GM11168 (cell line): ENCODE measurements around the gene ANKS1A.

ENCODE experiments used
- in situ Hi-C: fragments of 300-500 bp; cut with MboI; formaldehyde crosslinking; loops from one replicate; pipeline ENCODE4 v1.12.0; 2022; ENCODE audit warnings: low sequenced_read_pairs; ENCODE audit not compliant: unreplicated experiment

Gene ANKS1A

DNA sequence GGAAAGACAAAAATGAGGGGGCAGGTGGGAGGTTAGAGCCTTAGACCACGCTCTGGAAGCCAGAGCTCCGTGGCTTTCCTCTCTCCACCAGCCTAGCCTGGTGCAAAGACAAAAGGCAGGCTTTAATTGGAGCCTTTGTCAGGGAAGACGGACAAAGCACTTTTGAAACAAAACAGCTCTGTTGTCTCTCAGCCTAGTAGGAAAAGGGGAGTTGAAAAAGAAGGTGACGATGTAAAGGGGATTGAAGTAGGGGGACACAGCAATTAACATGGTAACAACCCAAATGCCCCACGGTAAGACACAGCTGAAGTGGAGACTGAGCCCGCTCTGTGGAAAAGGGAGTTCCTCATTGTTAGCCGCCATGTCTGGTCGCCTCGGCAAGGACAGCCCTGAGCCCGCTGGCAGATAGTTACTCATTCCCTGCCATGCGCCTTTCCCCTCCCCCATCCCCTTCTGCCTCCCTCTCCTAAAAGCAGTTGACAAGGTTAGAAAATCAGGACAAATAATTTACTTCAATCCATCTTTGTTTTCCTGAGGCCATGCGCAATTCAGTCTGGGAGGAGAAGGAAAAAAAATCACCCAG lies 159.1 kb downstream of the ANKS1A start:
- in situ Hi-C loops = no loop called here

DNA sequence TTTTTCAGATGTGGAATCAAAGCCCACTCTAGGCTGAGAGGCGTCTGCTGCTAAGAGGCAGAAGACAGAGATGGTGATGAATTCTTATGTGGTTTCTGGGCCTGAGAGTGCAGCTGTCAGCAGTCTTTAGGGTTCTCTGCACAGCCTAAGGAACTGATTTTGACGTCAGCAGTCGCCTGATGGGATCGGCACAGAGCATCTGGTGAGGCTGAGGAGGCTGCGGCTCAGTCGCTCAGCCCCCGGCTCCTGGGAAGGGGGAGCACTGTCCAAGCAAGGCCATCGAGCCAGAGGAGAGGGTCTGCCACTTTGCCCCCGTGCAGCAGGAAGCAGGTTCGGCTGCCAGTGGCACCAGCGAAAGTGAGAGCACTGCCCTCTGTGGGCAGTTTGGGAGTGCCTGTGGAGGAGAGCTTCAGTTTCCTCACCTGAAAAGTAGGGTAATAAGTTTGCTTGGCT lies 159.6 kb downstream of the ANKS1A start:
- in situ Hi-C loops = no loop called here

DNA sequence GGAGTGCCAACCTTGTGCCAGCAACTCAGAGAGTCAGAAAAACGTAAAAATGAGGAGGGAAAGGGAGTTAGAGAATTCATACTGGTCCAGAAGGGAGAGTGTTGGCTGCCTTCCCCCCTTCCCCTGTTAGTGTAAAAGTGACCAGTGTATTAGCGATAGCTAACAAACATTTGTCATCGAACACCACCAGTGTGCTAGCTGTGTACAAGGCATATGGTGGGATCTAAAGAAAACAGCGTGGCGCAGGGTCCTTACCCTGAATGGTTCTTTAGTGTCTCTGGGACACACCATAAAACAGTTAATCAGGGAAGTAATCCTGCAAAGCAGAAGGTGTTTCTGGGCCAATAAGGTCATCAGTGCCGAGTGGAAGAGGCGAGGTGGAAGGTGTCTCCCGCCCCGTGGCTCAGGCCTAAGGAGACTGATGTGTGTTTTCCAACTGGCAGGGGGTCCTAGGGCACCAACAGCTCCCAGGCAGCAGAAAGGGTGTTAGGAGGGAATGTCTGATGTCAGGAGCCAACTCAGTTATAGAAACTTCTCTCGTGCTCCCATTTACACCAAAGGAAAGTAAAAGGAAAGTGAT lies 160.2 kb downstream of the ANKS1A start:
- in situ Hi-C loops = no loop called here

DNA sequence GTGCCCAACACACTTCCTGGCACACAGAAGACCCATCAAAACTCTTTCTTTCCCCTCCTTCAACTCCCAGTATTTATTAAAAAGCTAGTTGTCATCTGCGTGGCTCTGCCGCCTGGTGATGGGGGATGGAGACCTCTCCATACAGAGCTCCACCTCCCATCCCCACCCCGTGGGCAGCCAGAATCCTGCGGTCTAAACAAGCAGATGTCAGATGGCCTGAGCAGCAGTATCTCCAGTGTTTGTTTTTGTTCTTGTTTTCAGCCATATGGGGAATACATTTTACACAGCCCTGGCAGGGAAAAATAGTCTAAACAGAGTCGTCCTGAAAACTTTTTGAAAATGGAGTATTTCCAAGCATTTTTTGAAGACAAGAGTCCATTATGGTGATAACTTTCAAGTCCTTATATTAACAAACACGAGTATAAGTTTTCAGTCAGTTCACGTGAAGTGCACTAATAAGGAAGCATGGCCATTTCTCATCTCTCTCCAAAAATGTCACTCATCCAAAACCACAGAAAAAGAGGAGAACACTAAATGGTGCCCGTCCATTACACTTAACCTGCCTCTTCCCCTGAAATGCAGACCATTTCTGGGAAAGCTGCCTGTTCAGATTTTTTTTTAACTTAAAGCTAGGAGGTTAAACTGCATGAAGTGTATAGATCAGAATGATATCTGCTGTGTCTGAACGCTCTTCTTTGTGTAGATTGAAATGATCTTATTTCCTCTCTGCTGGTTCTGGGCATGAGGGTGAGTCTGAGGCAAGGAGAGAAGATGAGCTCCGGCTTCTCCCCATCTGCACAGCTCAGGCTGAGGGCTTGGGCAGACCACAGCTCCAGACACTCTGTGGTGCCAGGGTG lies 161.1 kb downstream of the ANKS1A start:
- in situ Hi-C loops = no loop called here

DNA sequence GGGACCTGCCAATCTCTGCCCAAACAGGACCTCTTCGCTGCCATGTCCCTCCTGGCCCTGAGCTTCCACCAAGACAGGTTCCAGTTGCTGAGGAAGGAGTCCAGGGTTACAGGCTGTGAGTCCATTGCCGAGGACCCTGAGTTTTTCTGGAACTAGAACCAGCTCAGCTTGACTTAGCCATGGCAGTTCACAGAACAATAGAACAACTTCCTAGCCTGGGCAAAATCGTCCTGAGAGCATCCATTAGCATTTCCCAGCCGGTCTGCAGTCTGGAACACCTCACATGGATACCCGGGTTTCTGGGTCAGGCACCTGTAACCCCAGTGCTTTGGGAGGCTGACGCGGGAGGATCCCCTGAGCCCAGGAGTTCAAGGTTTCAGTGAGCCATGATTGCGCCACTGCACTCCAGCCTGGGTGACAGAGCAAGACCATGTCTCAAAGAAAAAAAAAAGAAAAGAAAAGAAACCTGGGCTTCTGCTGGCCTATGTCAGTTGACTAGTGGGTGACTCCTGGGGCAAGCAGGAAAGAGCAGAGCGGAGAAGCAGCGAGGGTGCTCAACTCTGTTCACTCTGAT lies 161.8 kb downstream of the ANKS1A start:
- in situ Hi-C loops = no loop called here

DNA sequence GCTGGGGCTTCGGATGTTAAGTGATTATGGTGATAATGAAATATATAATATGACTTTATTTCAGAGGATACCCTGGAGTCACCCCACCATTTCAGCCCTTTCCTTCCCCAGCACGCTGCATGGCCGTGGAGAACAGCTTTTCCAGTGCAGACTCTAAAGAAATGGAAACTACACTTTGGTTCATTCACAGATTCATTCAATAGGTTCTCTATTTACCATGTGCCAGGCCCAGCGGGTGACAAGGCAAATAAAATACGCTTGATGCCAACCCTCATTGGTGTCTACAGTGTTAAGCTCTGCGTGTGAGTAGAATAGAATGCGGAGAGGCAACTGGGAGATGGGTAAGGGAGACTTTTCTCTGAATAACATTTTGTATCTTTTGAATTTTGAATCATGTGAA lies 162.3 kb downstream of the ANKS1A start:
- in situ Hi-C loops = no loop called here

DNA sequence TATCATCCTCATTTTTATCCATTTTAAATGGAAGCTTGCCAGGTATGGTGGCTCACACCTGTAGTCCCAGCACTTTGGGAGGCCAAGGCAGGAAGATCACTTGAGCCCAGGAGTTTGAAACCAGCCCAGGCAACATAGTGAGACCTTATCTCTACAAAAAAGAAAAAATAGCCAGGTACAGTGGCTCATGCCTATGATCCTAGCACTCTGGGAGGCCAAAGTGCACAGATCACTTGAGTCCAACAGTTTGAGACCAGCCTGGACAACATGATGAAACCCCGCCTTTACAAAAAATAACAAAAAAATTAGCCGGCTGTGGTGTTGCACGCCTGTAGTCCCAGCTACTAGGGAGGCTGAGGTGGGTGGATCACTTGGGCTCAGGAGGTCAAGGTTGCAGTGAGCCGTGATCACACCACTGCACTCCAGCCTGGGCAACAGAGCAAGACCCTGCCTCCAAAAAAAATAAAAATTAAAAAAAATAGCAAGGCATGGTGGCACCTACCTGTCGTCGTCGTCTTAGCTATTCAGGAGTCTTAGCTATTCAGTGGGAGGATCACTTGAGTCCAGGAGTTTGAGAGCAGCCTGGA lies 163.0 kb downstream of the ANKS1A start:
- in situ Hi-C loops = no loop called here

DNA sequence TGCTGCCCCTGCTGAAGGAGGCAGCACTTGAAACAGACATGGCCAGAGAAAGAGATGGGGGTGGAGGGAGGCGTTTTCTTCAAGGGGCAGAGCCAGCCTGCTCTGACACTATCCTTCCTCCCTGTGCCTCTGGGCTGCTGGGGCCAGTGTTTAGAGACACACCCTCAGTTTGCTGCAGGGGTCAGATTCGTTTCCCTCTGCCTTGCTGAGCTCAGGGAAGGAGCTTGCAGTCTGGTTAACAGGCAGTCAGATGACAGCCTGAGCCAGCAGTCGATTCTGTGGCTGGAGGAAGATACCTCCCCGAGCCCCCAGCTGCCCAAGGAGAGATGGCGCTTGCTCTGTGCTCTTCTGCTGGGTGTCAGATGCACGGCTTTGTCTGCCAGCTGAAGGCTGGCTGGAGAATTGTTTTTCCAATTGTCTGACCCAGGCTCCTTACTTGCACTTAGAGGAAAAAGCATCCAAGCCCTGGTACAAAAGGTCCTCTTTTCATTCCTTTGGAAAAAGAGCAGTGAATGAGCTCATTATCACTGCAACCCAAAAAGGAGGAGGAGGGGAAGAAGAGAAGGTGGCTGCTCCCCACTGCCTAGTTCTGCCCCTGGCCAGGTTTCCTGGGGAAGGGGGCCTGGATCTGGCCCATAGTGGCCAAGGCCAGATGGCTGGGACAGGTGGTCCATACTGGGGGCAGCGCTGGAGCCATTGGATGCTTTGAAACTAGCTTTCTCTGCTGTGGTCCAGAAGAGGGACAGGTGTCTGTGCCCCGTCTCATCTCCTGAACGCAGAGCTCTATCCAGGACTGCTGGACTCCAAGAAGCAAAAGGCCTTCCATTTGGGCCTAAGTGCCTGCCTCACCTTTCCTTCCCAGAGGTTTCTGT lies 163.9 kb downstream of the ANKS1A start:
- in situ Hi-C loops = no loop called here

DNA sequence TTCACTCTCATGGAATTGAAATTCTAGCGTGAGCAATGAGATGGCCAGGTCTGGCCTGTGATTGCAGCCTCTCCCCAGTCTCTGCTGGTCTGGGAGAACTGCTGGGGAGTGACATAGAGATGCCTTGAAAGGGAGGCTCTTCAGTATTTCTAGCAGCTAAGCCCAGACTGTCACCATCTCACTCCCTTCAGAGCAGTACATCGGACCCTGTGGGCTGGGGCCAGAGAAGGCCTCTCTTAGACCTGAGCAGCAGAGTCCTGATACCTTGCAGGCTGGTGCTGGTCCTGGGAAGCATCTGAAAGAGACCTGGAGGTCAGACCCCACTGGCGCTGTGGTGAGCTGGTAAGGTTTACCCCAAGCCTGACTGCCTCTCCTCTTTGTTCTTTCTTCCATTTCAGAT lies 164.6 kb downstream of the ANKS1A start:
- in situ Hi-C loops = no loop called here

DNA sequence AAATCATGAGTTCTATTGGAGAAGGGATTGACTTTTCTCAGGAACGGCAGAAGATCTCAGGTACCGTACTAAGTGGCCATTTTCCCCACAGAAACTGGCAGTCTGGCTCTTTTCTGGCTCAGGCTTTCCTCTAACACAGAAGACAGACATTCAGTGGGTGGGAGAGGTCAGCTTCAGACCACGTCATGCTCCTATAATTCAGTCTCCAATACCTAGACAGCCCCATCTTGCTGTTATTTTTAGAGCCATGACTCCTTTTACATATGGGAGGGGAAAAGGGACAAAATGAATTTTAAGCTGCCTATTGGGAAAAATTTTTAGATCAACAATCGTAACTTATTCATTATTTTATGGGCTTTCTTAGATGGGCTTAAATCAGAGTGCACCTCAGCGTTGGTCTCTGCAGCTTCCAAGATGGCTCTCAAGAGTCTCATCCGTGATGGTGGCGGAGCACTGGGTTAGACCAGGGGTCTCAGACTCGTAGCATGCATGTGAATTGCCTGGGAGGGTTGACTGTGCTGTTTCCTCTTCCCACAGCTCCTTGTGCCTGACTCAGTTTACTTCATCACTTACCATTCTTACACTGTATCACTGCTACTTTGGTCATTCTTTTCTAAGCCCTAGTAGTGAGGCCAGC lies 165.2 kb downstream of the ANKS1A start:
- in situ Hi-C loops = no loop called here

DNA sequence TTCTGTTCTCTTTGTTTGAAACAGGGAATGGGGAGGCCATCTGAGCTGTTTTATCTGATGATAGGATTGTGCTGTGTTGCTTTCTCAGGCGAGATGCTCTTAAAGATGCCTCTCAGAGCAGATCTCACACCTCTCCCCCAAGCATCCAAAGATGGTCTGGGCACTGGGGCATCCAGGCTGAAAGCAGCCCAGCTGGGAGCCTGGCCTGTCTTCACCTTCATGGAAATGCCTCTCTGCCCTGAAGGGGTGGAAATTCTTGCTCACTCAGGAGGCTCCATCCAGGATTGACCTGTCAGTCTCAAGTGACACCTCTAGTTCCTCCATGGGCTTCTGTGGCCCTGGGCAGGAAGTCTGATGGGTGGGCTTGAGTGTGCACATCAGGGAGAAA lies 165.7 kb downstream of the ANKS1A start:
- in situ Hi-C loops = no loop called here

DNA sequence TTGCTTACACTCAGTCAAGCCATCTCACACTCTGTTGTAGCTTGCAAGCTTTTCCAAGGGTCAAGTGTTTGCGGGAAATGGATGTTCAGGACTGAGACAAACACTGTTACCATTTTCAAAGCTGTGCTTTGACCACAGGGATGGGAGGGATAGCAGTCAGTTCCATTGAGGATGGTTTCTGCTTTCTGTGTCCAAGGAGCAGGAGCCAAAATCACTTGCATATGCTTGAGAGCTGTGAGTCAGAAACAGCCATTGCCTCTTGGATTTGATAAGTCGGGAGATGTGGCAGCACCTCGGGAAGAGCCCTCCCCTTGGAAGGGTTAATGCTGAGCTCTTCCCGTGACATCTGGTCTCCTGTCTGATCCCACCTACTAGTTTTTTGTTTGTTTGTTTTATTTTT lies 166.8 kb downstream of the ANKS1A start:
- in situ Hi-C loops = no loop called here

DNA sequence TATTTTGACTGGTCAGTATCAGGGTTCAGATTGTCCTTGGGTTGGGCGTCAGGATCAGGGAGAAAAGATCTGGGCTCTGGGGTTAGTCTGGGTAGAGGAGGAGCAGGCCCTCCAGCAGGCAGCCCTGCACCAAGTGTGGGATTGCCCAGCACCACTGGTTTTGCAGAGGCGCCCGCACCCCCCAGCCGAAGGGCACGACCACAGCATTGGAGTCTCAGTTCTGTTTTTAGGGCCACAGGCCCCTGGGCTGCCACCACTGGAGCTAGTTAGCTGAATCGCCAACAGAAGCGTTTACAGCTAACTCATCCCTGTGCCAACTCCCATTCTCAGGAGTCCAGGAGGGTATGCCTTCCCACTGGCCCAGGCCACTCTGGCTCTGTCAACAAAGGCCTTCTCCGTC lies 167.9 kb downstream of the ANKS1A start:
- in situ Hi-C loops = no loop called here

DNA sequence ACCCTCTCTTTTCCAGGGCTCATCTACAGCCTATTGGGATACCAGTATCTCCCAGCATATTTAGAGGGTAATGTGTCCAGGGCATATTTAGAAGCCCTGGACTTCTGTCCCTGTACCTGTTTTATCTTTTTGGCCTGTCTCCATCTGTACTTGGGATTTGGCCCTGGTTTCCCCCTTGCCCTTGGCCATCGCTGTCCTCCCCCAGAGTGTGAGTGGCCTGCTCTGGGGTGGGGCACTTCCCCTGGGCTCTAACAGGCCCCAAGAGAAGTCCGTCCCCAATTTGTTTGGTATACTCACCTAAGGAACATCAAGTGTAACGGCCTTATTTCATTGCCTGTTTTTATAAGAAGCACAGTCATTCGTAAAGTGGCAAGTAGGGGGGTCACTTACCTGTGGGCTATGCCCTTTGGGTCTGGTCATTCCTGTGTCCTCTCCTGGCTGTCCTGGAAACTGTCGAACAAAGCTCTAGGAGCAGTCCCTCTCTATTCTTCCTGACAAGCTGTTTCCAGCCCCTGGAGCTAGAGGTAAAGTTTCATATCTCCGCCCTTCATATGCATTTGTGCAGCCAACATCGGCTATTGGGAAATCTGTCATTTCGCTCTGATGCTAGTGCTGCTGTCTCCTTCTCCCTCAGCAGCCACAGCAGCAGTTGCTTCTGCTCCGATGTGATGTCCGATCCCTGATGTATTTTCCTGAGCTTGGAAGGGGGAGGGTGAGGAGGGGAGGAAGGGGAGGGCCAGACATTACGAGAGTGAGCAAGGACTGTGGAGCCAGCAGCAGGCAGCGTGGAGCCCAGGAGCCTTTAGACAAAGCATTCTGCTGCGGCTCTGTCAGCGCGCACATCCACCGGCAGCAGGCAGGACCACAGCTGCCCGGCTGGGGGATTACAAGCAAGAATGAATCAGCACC lies 168.6 kb downstream of the ANKS1A start:
- in situ Hi-C loops = no loop called here

DNA sequence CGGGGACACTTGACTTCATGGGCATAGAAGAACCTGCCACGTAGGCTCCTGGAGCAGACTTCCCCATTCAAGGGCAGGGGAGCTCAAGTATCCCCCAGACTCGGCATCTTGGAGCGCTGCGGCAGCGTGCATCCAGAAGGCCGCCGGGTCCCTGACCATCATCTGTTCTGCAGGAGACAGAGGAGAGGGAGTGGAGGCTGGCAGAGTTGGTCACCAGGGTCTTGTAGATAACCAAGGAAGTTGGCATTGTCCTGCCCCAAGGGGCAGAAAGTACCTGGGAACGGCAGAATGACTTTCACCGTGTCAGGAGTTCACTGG lies 169.3 kb downstream of the ANKS1A start:
- in situ Hi-C loops = no loop called here

DNA sequence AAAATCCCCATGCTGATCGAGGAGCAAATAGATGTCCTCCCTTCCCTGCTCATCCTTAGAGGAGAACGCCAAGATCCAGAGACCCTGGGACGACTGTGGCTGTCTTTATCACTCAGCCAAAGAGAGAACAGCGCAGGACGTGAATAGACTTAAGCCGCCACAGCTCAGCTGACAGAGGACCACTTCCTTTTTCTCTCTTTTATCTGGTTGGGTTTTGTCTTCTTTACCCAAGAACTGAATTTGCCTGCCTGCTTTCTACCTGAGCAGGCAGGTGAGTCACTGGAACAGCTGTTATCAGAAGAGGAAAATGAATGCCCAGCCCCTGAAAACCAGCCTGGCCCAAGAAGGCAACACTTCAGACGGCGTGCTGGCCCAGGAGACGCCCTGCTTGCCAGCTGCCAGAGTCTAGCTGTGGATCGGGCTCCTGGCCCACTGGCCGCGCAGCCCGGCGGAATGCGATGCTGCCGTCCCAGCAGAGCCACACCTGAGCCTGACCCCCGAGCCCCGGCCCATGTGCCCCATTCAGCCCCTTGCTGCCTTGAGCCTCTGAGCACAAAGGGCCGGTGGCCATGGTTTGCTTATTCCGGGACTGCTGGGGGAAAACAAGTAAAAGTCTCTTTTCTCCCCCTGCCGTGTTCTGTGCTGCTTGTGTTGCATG lies 169.9 kb downstream of the ANKS1A start:
- in situ Hi-C loops = no loop called here

DNA sequence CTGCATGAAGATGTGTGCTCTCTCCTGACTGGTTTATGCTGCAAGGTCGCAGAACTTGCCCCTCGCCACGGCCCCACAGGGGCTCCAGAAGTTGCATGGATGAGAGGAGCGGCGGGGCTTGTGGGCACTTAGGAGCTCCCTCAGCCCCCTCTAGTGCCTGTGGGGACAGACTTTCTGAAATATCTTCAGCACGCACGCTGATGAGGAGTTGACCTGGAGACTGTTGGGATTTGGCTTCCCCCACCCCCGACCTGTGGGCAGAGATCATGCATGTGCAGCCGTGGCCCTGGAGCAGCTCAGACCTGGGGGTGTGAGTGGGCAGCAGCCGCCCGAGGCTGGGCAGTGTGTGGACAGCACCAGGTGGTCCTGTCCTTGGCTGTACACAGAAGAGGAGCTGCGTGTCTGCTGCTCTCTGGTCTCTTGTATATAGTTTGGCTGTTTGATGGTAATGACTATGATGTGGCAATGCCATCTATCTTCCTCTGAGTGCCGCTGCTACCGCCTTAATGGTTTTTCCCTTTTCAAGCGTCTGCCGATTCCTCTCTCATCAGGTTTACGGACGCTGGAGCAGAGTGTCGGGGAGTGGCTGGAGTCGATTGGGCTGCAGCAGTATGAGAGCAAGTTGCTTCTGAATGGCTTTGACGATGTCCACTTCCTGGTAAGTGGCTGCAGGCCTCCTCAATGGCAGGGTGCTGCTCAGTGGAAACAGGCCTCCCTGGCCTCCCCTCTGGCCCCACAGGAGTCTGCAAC lies 170.7 kb downstream of the ANKS1A start:
- in situ Hi-C loops = no loop called here
